Kidney epithelial cell (primary cell): ENCODE measurements around the gene NEB. TPM values are rescaled to one million over a fixed set of nuclear protein-coding genes. Genes with fewer than 3 reads are reported as not detected.

Source experiments
- DNase-seq: peaks from one replicate; pipeline ENCODE4 v3.0.0-alpha.2; 2010; ENCODE audit warnings: low read depth
- H3K27me3 ChIP-seq: 2 replicates; pipeline ENCODE4 v1.6.0; 2011; ENCODE audit warnings: low read length; ENCODE audit not compliant: control insufficient read depth, insufficient read depth
- H3K36me3 ChIP-seq: 2 replicates; pipeline ENCODE4 v1.5.1; 2011; ENCODE audit warnings: low read length; ENCODE audit not compliant: control insufficient read depth, insufficient read depth
- H3K4me3 ChIP-seq: 2 replicates; pipeline ENCODE4 v1.5.1; 2011; ENCODE audit warnings: low read depth, mild to moderate bottlenecking, control low read depth, low read length
- CTCF ChIP-seq: IDR thresholded peaks from 2 replicates; pipeline ENCODE4 v1.5.1; 2011; ENCODE audit warnings: mild to moderate bottlenecking, moderate library complexity, low read length, control low read depth, inconsistent platforms; ENCODE audit not compliant: insufficient read depth, poor library complexity, severe bottlenecking
- total RNA-seq: library from RNA; depleted of rRNA; stranded (reverse); fragments of >200 nt; gene quantifications from 2 replicates; pipeline ENCODE4 v1.2.3, GENCODE V29; 2015

Gene NEB
- 0.38 and 0.68 TPM in 2 replicates for total RNA-seq

- DNase-seq = no peak
- Histone ChIP-seq H3K36me3 (no peaks in the 10 kb centered on the region), H3K27me3 (no peaks in the 10 kb centered on the region), H3K4me3 (no peak within 1 kb of the TSS)
- TF ChIP-seq CTCF = no peak
Observed at GRCh38 chr2:151733771-151734672, at the start of gene NEB. Gene NEB (minus strand): TSS chr2:151734476. CDS start chr2:151733156, 1,320 bp downstream.

GRCh38 chr2:151783133-151783520, 48.9 kb upstream of the NEB start:
- DNase-seq = no peak
- Histone ChIP-seq H3K36me3 (no peaks in the 10 kb centered on the region), H3K4me3 (no peak overlapping the region), H3K27me3 (no peaks in the 10 kb centered on the region)
- no peak for TF ChIP-seq CTCF

GRCh38 chr2:151782378-151783132, 48.3 kb upstream of the NEB start:
- no peak overlapping the region for H3K4me3 ChIP-seq
- no peaks in the 10 kb centered on the region for H3K27me3 ChIP-seq
- no peak for DNase-seq
- H3K36me3 ChIP-seq = no peaks in the 10 kb centered on the region
- TF ChIP-seq CTCF = no peak

- TF ChIP-seq CTCF = no peak
- no peaks in the 10 kb centered on the region for H3K36me3 ChIP-seq
- no peak overlapping the region for H3K4me3 ChIP-seq
- DNase-seq = no peak
- no peaks in the 10 kb centered on the region for H3K27me3 ChIP-seq
Observed at GRCh38 chr2:151781642-151782041, 47.4 kb upstream of the NEB start.

- no peak for DNase-seq
- Histone ChIP-seq H3K27me3 (no peaks in the 10 kb centered on the region), H3K4me3 (no peak overlapping the region), H3K36me3 (no peaks in the 10 kb centered on the region)
- no peak for TF ChIP-seq CTCF
Observed at GRCh38 chr2:151780938-151781337, 46.7 kb upstream of the NEB start.

GRCh38 chr2:151777935-151778334, 43.7 kb upstream of the NEB start:
- H3K27me3 ChIP-seq = no peaks in the 10 kb centered on the region
- DNase-seq = no peak
- no peak for TF ChIP-seq CTCF
- no peaks in the 10 kb centered on the region for H3K36me3 ChIP-seq
- no peak overlapping the region for H3K4me3 ChIP-seq
